ENCODE measurements around the gene DCAF17.
"Not testable (repeated sequence)": the region's sequence is repeated elsewhere in the genome, so short reads cannot be mapped to it uniquely, and the experiment has no call there.

Gene DCAF17

DNA sequence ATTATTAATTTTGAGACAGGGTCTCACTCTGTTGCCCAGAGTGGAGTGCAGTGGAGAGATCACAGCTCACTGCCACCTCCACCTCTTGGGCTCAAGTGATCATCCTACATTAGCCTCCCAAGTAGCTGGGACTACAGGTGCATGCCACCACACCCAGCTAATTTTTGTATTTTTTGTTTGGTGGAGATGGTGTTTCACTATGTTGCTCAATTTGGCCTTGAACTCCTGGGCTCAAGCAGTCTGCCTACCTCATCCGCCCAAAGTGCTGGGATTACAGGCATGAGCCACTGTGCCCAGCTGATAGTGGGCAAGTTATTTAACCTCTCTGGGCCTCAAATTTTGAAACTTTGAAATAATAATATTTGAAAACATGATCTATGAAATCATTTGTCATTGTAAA, 26.5 kb downstream of the DCAF17 start:
- DNase-seq: no peak

DNA sequence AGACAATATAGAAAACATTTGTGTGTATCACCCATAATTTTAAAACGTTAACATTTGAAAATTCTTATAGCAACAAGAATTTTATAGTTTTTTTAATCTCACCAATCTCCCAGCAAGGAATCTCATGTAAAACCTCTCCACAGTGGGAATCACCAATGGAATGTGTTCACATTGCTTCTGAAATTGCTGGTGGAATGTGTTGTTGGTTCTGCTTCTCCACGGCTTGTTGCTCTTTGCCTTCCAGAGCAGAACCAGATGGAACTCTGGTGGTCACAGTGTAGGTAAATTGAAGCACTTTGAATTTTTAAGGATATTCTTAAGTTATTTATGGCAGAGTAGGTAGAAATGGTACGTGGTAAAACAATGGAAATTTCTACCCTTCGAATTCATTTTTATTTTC, 35.1 kb downstream of the DCAF17 start:
- DNase-seq: no peak

DNA sequence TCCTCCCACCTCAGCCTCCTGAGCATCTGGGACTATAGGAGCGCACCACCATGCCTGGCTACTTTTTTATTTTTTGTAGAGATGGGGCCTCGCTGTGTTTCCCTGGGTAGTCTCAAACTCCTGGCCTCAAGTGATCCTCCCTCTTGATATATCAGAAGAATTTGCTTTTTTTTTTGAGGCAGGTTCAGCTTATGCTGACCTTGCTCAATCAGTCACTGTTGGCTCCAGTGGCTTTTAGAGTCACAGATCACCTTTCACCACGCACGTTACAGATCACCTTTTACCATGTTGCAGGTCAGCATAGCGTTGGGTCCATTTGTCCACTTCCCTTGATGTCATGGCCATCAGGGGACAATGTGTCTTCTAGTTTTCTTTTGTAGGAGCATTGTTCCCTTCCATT, 36.1 kb downstream of the DCAF17 start:
- no peak for DNase-seq

DNA sequence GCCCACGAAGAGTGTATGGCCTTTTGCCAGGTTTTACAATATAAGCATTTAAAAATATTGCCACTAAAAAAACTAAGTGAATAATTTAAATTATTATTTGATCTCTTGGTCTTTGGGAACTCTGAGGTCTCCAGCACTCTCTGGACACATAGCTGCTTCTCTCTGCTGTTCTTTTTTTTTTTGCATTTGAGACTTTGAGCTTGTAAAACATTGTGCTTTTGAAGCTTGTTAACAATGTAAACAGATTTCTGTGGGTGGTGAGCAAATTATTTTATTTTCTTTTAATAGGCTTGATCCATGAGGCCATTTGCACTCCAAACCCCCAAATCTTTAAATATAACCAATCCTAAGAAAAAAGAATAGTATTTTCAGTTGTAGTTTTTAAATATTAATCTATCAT, 42.0 kb downstream of the DCAF17 start:
- no peak for DNase-seq

DNA sequence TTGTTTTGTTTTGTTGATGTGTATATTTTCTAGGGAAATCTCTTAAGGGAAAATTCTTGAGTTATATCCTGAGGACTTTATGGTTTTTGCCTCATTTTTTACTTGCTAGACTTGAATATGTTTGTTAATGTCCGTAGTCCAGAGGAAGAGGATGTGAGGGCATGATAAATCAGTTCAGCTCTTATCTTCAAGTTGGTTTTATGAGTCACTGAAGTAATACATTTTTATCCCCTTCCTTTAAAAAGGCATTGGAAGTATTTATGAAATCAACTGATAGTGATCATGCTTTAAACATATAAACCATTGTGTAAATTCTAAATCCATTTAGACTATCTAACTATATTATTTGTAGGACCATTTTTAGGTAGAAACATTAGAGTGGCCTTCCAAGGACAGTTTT, 44.3 kb downstream of the DCAF17 start:
- no peak for DNase-seq

DNA sequence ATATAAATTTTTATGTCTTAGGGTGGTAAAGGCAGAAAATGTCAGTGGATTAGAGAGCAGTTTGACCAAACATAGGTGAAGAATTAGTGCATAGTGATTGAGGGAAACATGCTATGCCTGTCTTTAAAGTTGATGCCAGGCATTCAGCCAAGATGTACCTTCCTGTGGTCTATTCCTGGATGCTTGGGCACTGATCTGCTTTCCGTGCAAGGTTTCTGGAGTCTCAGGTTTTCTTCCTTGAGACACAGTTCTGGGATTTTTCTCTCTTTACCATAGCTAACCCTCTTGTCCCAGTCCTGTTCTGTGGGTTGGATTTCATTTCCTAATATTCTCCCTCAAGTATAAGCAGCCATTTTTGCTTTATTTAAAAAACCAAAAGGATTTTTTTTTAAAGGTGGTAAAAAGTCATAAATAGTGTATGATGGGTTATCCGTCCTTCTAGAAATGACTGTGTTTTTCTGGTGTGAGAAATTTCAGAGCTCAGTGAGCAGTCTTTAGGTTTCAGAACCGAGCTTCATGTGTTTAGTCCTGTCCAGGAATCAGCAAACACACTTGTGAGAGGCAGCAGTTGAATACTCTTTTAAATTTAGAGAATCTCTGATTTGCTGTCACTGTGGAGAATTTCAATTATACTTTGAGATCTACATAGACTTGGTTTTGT, 45.3 kb downstream of the DCAF17 start:
- no peak for DNase-seq

DNA sequence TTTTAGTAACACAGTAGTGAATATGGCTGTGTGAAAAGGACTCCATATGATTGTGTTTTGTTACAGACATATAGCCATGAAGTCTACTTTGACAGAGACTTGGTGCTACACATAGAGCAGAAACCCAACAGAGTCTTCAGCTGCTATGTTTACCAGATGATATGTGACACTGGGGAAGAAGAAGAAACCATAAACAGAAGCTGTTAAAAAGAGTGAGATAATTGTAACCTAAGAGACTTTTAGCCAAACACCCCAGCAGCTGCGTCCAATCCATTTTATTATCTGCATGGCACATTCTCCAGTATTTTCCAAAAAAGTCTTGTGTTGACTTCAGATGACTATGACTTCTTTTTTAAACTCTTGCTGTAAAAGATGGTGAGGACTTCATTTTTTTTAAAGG, 46.9 kb downstream of the DCAF17 start:
- DNase-seq: no peak

DNA sequence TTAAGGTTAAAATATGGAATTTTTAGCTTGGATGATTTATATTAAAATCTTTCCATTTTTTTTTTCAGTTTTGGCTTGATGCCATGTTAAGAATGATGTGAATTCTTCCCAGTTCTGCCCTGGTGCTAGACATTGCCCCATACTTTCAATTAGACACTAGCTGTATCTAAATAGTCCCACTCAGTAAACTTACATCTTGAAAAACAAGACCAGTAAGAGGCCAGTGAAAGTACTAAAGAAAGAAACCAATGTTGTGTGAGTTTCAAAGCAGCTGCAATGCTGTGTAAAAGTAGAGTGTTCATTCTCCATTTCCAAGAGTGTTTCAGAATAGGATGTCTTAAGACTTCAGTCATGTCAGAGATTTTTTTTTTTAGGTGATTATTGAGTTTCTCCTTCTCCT, 48.3 kb downstream of the DCAF17 start:
- DNase-seq: no peak

DNA sequence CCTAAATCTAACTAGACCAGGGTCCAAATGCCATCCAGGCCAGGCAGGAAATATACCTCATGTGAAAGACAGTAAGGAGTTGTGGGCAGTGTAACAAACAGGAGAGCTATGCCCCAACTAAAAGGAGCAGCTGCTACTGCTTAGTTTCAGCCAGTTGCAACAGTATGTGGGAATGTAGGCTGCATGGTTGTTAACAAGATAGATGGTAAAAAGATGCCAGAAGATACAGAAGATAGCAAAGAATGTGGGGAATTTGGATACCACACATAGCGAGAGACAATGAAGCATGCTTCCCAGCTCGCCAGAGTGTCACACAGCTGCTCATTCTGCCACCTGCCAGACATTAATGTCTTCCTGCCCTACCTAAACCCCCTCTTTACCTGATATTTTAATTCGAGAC, 48.9 kb downstream of the DCAF17 start:
- DNase-seq: no peak

DNA sequence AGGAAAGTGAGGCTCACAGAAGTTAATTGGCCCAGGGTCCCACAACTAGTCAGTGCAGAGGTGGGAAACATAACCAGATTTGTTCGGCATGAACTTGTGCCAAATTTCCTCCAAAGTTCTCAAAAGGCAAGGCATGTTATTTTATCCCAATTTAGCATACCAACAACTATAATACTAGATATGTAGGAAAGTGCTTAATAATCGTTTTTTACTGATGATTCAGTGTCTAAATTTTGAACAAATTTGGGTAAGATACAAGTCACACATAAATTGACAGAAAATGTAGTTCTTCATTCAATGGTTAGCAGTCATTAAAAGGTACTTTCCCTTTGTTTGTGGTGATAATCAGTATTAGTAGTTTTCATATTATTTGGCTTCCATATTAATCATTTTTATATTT, 49.8 kb downstream of the DCAF17 start:
- DNase-seq: no peak

DNA sequence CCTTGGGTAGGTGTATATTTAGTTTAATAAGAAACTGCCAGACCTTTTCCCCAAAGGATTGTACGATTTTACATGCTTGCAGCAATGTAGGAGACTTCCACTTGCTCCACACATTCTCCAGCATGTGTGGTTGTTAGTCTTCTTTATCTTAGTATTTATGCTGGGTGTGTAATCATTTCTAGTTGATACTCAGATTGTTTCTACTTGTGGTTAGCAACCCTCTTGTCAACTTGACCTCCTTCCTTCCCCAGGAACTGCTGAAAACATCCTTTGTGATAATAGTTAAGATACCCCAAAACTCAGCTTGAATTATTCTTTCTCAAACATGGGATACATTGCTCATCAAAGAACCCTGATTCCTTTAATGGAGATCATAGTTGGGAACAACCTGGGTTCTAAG, 51.1 kb downstream of the DCAF17 start:
- DNase-seq: no peak

DNA sequence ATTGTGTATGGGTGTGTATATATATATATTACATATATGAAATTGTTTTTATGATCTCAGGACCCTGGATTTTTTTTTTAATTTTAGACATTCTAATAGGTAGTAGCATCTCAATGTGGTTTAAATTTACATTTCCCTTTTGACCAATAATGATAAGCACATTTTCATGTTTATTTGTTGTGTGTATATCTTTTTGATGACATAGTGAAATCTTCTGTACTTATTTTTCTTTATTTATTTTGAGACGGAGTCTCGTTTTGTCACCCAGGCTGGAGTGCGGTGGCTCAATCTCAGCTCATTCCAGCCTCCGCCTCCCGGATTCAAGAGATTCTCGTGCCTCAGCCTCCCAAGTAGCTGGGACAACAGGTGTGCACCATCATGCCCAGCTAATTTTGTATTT, 53.2 kb downstream of the DCAF17 start:
- DNase-seq: no peak

DNA sequence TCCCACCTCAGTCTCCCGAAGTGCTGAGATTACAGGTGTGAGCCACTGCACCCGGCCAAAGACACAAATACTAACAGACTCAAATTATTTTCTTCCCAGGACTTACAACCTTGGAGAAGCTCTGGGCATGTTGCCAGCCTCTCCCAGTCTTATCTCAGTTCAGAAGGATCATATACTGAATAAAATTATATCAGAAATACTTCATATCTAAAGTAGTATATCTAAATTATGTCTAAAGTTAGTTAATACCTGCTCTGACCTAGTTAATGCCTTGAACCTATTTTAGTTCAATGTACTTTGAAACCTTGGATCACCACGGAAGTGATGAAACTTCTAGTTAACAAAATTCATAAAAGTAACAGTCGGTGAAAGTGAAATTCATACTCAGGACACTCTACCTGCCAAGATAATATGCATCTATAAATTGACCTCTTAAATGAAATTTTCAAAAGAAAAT, 53.8 kb downstream of the DCAF17 start:
- no peak for DNase-seq

DNA sequence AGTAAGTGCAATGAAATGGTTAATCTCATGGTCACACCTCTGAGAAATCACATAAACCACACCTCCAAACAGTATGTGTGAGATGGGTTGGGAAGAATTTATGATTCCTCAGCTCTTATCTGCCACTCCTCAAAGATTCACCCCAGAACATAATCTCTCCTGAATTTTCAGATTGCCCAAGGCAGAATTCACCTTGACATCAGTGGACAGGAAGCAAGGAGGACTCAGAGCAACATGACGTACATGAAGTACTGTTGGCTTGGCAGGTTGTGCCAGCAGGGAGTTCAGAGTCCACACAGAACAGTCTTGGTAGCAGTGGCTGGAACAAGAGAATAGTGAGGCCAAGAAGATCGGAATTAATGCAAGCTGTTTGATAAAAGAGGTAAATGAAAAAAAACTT, 56.6 kb downstream of the DCAF17 start:
- no peak for DNase-seq

DNA sequence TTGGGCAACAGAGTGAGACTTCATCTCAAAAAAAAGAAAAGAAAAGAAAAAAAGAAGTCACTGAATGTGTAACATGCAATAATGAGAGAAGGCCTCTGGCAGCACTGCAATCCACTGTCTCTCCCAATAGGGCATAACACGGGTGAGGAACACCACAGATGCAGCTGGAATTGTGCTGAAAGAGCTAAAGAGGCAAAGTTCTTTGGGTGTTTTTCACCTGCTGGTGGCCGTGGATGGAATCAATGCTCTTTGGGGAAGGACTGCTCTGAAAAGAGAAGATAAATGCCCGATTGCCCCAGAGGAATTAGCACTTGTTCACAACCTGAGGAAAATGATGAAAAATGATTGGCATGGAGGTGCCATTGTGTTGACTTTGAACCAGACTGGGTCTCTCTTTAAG, 57.3 kb downstream of the DCAF17 start:
- DNase-seq: no peak

DNA sequence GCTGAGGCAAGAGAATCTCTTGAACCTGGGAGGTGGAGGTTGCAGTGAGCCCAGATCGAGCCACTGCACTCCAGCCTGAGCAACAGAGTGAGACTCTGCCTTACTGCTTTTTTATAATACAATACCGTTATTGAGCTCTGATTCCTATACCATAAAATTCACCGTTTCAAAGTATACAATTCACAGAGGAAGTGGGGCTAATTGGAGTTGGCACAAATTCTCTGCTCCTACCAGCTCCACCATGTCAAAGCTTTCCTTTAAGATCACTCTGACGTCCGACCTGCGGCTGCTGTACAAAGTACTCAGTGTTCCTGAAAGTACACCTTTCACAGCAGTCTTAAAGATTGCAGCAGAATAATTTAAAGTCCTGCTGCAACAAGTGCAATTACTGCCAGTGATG, 58.6 kb downstream of the DCAF17 start:
- DNase-seq: no peak

DNA sequence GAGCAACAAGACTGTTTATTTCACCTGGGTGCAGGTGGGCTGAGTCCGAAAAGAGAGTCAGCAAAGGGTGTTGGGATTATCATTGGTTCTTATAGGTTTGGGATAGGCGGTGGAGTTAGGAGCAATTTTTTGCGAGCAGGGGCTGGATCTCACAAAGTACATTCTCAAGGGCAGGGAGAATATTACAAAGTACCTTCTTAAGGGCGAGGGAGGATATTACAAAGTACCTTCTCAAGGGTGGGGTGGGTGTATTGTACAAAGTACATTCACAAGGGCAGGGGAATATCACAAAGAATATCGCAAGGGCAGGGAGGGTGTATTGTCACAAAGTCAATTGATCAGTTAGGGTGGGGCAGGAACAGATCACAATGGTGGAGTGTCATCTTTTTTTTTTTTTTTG, 63.6 kb downstream of the DCAF17 start:
- not testable (repeated sequence) for DNase-seq

DNA sequence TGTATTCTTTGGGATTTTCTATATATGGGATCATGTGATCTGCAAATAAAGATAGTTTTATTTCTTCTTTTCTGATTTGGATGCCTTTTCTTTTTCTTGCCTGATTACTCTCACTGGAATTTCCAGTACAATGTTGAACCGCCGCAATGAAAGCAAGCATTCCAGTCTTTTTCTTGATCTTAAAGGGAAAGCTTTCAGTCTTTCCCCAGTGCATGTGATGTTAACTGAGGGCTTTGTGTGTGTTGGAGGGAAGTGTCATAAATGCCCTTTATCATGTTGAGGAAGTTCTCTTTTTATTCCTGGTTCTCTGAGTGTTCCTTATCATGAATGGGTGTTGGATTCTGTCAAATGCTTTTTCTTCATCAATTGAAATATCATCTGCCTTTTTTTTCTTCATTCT, 71.3 kb downstream of the DCAF17 start:
- no peak for DNase-seq

DNA sequence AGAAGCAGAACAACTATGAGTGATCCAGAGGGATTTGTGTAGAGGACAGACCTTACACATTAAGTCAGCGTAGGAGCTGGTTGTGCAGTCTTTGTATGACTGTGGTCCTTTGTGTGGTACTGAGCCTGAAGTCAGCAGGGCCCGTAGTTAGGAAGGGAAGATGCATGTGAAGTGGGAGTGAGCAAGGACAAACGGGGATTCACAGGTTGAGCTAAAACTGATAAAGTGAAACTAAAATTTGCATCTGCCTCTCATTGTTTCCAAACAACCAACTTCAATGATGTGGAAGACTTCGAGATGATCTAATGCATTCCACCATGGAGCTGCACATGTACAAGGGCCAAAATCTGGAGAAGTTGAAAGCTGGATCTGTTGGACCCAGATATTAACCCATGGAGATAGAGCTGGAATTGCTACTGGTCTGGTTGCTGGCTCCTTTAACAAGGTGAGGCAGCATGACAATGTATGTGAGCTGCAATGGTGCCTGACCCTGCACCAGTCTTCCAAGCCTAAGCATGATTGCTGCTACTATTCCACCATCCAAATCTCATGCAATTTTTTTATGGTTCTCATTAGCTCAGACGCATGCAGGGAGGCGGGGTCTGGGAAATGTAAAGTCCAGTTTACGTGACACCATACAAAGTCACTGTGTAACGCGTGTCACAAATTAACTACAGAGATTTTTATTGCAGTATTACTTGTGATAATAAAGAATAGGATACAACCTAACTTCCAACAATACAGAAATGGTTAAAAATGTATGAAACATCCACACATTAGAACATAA, 76.1 kb downstream of the DCAF17 start:
- DNase-seq: no peak

DNA sequence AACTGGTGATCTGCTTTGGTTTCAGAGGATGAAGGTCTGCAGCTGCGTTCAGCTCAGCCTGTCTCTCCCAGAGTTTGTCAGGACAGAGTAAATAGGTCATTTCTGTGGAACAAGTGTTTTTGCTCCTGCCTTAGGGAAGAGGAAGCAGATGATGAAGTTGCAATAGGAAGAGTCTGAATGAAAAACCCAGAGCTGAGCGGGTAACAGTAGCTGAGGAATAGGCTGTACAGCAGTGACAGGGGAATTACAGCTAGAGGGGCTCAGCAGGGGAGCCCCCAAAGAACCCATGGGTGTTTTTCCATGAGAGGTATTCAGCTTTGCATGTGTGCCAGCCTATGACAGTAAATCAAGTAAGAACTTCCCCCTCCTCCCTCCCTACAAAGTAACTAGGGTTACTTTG, 78.0 kb downstream of the DCAF17 start:
- DNase-seq: no peak

DNA sequence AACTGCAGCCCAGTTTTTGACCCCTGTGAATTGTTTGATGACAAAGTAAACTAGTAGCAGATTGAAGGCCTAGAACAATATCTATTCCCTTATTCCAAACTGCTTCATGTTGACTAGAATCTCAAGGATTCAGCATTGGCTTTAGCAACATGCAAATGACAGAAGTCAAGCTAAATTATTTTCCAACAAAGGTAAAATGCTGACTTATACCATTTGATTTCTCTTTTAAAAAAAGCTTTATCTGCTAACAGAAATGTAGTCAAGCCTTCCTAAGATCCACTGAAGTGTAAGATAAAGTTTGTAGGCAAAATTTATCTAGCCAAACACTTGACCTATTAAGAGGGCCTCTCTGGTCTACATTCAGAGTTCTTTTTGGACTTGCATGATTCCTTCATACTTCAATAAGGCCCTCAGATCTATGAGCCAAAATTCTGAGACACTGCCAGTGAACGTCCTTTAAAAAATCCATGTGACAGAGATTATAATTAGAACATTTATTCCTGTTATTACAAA, 78.7 kb downstream of the DCAF17 start:
- DNase-seq: no peak

DNA sequence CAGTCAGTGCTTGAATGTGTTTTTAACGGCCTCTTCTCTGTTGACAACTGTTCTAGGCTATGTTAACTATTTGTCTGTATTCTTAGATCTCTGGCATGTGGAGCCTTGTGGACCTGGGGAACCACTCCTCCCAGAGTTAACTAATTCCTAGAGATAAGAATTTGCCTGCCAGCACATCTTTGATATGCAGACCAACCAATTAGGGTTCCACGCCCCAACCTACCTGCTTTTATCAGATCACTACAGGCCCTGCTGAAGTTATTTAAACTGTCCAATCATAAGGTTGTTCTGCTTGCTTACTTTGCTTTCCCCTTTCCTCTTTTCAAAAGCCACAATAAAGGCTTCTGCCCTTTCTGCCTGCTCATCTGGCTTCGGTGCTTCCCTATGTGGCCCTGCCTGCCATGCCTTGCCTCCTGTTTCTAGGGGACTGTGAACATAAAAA, 79.7 kb downstream of the DCAF17 start:
- DNase-seq: no peak

DNA sequence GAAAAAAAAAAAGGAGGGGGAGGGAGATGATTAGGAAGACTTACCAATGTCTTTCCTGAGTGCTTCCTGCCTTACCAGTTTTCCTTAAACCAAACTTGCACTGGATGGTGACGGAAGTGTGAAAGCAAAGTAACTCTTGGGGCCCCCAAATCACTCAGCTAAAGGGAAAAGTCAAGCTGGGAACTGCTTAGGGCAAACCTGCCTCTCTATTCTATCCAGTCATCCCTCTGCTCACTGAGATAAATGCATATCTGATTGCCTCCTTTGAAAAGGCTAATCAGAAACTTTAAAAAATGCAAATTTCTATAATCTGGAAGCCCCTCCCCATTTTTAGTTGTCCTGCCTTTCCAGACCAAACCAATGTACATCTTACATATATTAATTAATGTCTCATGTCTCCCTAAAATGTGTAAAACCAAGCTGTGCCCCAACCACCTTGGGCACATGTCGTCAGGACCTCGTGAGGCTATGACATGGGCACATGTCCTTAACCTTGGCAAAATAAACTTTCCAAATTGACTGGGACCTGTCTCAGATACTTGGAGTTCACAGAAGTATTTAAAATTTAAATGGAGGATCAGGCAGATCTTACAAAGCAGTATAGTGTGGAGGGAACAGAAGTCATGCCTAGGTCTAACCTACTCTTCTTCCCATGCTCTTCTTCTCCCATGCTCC, 81.0 kb downstream of the DCAF17 start:
- DNase-seq: no peak
